DOHH2 (cell line): ENCODE measurements around the gene SMURF1.

ENCODE experiments used
- CTCF ChIP-seq: fragments of 200-600 bp; sonication (generic); IDR thresholded peaks from one replicate; pipeline ENCODE4 v1.5.1; 2014; ENCODE audit warnings: antibody characterized with exemption, mild to moderate bottlenecking, low read depth, low read length; ENCODE audit not compliant: poor library complexity, severe bottlenecking
- EZH2phosphoT487 ChIP-seq: fragments of 200-600 bp; sonication (generic); IDR thresholded peaks from 2 replicates; pipeline ENCODE4 v1.6.1; 2017; ENCODE audit warnings: borderline replicate concordance, mild to moderate bottlenecking, antibody characterized with exemption, low read length, moderate library complexity, mixed read lengths

GRCh38 chr7:99010281-99010680 is 133.6 kb downstream of the SMURF1 start:
- TF ChIP-seq CTCF (no peak), EZH2phosphoT487 (no peak)
